GM21381 (cell line): ENCODE data around the gene LITAF.
A peak's percentile ranks its signal among the peaks of the same experiment; 100 is the strongest.
"Not testable (repeated sequence)": the region's sequence is repeated elsewhere in the genome, so short reads cannot be mapped to it uniquely, and the experiment has no call there.

Source experiments
- ATAC-seq: cut with Tn5 transposase; IDR thresholded peaks from one replicate; pipeline ENCODE4 v1.9.1; 2021; ENCODE audit warnings: mild to moderate bottlenecking, moderate library complexity; ENCODE audit not compliant: unreplicated experiment

LITAF gene

GRCh38 chr16:11621539-11621919 is 34.8 kb upstream of the LITAF start:
- ATAC-seq, result no peak

GRCh38 chr16:11620243-11621003 is 33.7 kb upstream of the LITAF start:
- ATAC-seq, result no peak

GRCh38 chr16:11619327-11619851 is 32.7 kb upstream of the LITAF start:
- ATAC-seq, result peak; percentile 49

- no peak for ATAC-seq
Measured at GRCh38 chr16:11618107-11618717, 31.5 kb upstream of the LITAF start.

GRCh38 chr16:11615748-11616447 is 29.2 kb upstream of the LITAF start:
- no peak for ATAC-seq

GRCh38 chr16:11614587-11615175 is 28.0 kb upstream of the LITAF start:
- no peak for ATAC-seq

- peak; percentile 65 for ATAC-seq
Measured at GRCh38 chr16:11613381-11614303, 26.9 kb upstream of the LITAF start.

GRCh38 chr16:11612665-11613025 is 25.9 kb upstream of the LITAF start:
- ATAC-seq, result no peak

- ATAC-seq, result no peak
Measured at GRCh38 chr16:11611871-11612664, 25.3 kb upstream of the LITAF start.

- ATAC-seq, result no peak
Measured at GRCh38 chr16:11610580-11610979, 23.9 kb upstream of the LITAF start.

- no peak for ATAC-seq
Measured at GRCh38 chr16:11610121-11610505, 23.4 kb upstream of the LITAF start.

- ATAC-seq, result no peak
Measured at GRCh38 chr16:11609474-11610120, 22.9 kb upstream of the LITAF start.

GRCh38 chr16:11605891-11606290 is 19.2 kb upstream of the LITAF start:
- ATAC-seq, result no peak

- ATAC-seq, result no peak
Measured at GRCh38 chr16:11605564-11605886, 18.8 kb upstream of the LITAF start.

GRCh38 chr16:11604783-11605563 is 18.3 kb upstream of the LITAF start:
- no peak for ATAC-seq

GRCh38 chr16:11604296-11604695 is 17.6 kb upstream of the LITAF start:
- ATAC-seq, result not testable (repeated sequence)

- ATAC-seq, result no peak
Measured at GRCh38 chr16:11603331-11603750, 16.6 kb upstream of the LITAF start.

- ATAC-seq, result no peak
Measured at GRCh38 chr16:11602321-11602720, 15.6 kb upstream of the LITAF start.
